Spleen (tissue), 11 donors: ENCODE measurements around the gene NRCAM. TPM values are rescaled to one million over a fixed set of nuclear protein-coding genes. Genes with fewer than 3 reads are reported as not detected.
"Not testable (repeated sequence)": the region's sequence is repeated elsewhere in the genome, so short reads cannot be mapped to it uniquely, and the experiment has no call there.

Experiments
- DNase-seq: peaks from one replicate; pipeline ENCODE4 v3.0.0-alpha.2; 2020
- H3K27ac ChIP-seq, 8 donors: fragments of 200-600 bp; sonication (generic) in 7 of 8; 1 replicate in 4 of 8; 2 replicates in 4 of 8; pipeline versions ENCODE4 v1.5.0 to v1.8.0; 2016 to 2021; ENCODE audit warnings: inconsistent platforms in 4 of 8, mild to moderate bottlenecking in 4 of 8, moderate library complexity in 1 of 8
- H3K27me3 ChIP-seq, 7 donors: fragments of 200-600 bp; sonication (generic) in 6 of 7; replicated peaks in 1 of 7; 1 replicate in 4 of 7; 2 replicates in 3 of 7; pipeline versions ENCODE4 v1.5.0 to v1.8.0; 2016 to 2021; ENCODE audit warnings: inconsistent platforms in 3 of 7, mild to moderate bottlenecking in 1 of 7
- H3K36me3 ChIP-seq, 6 donors: fragments of 200-600 bp; sonication (generic) in 5 of 6; 1 replicate in 4 of 6; 2 replicates in 2 of 6; pipeline versions ENCODE4 v1.5.0 to v1.8.0; 2016 to 2021; ENCODE audit warnings: inconsistent platforms in 2 of 6
- H3K4me1 ChIP-seq, 6 donors: fragments of 200-600 bp; sonication (generic) in 5 of 6; 1 replicate in 3 of 6; 2 replicates in 3 of 6; pipeline versions ENCODE4 v1.5.0 to v1.8.0; 2016 to 2021; ENCODE audit warnings: inconsistent platforms in 3 of 6
- H3K4me3 ChIP-seq, 8 donors: fragments of 200-600 bp; sonication (generic) in 7 of 8; 1 replicate in 4 of 8; 2 replicates in 4 of 8; pipeline versions ENCODE4 v1.5.0 to v1.8.0; 2016 to 2021; ENCODE audit warnings: inconsistent platforms in 4 of 8, mild to moderate bottlenecking in 4 of 8, moderate library complexity in 2 of 8
- H3K9me3 ChIP-seq, 8 donors: fragments of 200-600 bp; sonication (generic) in 7 of 8; 1 replicate in 4 of 8; 2 replicates in 4 of 8; pipeline versions ENCODE4 v1.5.0 to v1.8.0; 2016 to 2021; ENCODE audit warnings: inconsistent platforms in 4 of 8
- CTCF ChIP-seq, 11 experiments: fragments of 200-600 bp in 7 of 11; fragments of 450-650 bp in 4 of 11; sonication (generic) in 4 of 11; IDR thresholded peaks in 8 of 11; conservative IDR thresholded peaks in 3 of 11; 1 replicate in 7 of 11; 2 replicates in 4 of 11; pipeline versions ENCODE4 v1.4.0 to v1.8.0; 2016 to 2021; ENCODE audit warnings: antibody characterized with exemption in 11 of 11, inconsistent platforms in 4 of 11, mild to moderate bottlenecking in 1 of 11
- POLR2A ChIP-seq, 3 donors: fragments of 450-650 bp; IDR thresholded peaks; one replicate each; pipeline ENCODE4 v1.5.1; 2017; ENCODE audit warnings: antibody characterized with exemption in 3 of 3, mild to moderate bottlenecking in 1 of 3
- POLR2AphosphoS5 ChIP-seq, 3 donors: sonication (generic); formaldehyde crosslinking; IDR thresholded peaks; one replicate each; pipeline ENCODE4 v1.5.1; 2017; ENCODE audit warnings: antibody characterized with exemption in 3 of 3
- WGBS, 5 donors: extraction: QIAGEN DNeasy Blood & Tissue Kit in 3 of 5; methylation state at CpG; one replicate each; pipeline versions ENCODE4 v1.1.5 to v1.1.7; 2013 to 2018; 5-methylcytosine and 5-hydroxymethylcytosine counted together
- intact Hi-C: fragments of 100-400 bp; cut with DNase I; formaldehyde crosslinking; loops from one replicate; pipeline ENCODE4 v1.15.0; 2023; ENCODE audit warnings: low total_unique reads
- polyA plus RNA-seq, 3 donors: library from polyadenylated mRNA; stranded (reverse); fragments of 200-250 nt; gene quantifications; one replicate each; pipeline ENCODE4 v1.2.1, GENCODE V29; 2013
- total RNA-seq, 7 donors: library from RNA; depleted of rRNA in 3 of 7; stranded (reverse); fragments of >200 nt in 3 of 7; fragmentation: NEBNext Ultra II Directional in 4 of 7; extraction: Animal tissue kit (Norgen Biotek cat#: 25700) in 4 of 7; gene quantifications; one replicate each; pipeline versions ENCODE4 v1.1.0 to v1.2.1, GENCODE V29; 2016 to 2021
- donor health status: healthy with polysubstance abuse.
- donor health status: DM: no; HTN: no; CAD: no; lungs with moderate emphysema.
- donor health status: DM: no; HTN: no; CAD: no.
- donor health status: Bipolar disorder and iron deficiency.
- donor health status: healthy.
- donor health status: DM: no; HTN: no; CAD: no.
- donor health status: DM: yes; HTN: yes; CAD: no.

NRCAM gene
- total and polyA plus RNA-seq, 10 donors: 4.1 to 88.5 (median 15.0) TPM

GRCh38 chr7:108479751-108480150, 23.5 kb upstream of the NRCAM start:
- intact Hi-C loops: no loop called here
- TF ChIP-seq POLR2AphosphoS5 (IDR thresholded peaks at IDR 0.05): no peak
- H3K27ac ChIP-seq: no peak overlapping the region
- no peaks in the 10 kb centered on the region for H3K27me3 ChIP-seq
- DNase-seq: no peak
- 95 to 100% (median 97%) methylated on average over 2 of the region's 2 CpGs for WGBS, 5 donors
- H3K4me3 ChIP-seq: no peak overlapping the region
- no peaks in the 10 kb centered on the region for H3K4me1 ChIP-seq
- H3K9me3 ChIP-seq: no peaks in the 10 kb centered on the region
- H3K36me3 ChIP-seq: peaks cover 0 to 97% (median 33%) of the 10 kb centered on the region in 6 donors

GRCh38 chr7:108479118-108479517, 22.9 kb upstream of the NRCAM start:
- WGBS, 5 donors: 83 to 90% (median 89%) methylated on average over 5 of the region's 5 CpGs
- TF ChIP-seq POLR2A (IDR thresholded peaks at IDR 0.05): no peak
- no peak for TF ChIP-seq POLR2AphosphoS5 (IDR thresholded peaks at IDR 0.05)
- TF ChIP-seq CTCF (IDR thresholded peaks at IDR 0.05 in 8 of 11, conservative IDR thresholded peaks at IDR 0.05 in 3 of 11): no peak
- H3K4me3 ChIP-seq: no peak overlapping the region
- peaks cover 0 to 97% (median 32%) of the 10 kb centered on the region in 6 donors for H3K36me3 ChIP-seq
- no peaks in the 10 kb centered on the region for H3K27me3 ChIP-seq
- no peaks in the 10 kb centered on the region for H3K4me1 ChIP-seq
- intact Hi-C loops: no loop called here
- H3K27ac ChIP-seq: no peak overlapping the region
- no peak for DNase-seq
- H3K9me3 ChIP-seq: no peaks in the 10 kb centered on the region

GRCh38 chr7:108468246-108468645, 12.0 kb upstream of the NRCAM start:
- TF ChIP-seq POLR2A (IDR thresholded peaks at IDR 0.05) (no peak), CTCF (IDR thresholded peaks at IDR 0.05 in 8 of 11, conservative IDR thresholded peaks at IDR 0.05 in 3 of 11) (no peak), POLR2AphosphoS5 (IDR thresholded peaks at IDR 0.05) (no peak)
- Histone ChIP-seq H3K9me3 (no peaks in the 10 kb centered on the region), H3K27me3 (no peaks in the 10 kb centered on the region), H3K4me1 (peaks cover 0 to 6% (median 4%) of the 10 kb centered on the region in 6 donors), H3K27ac (no peak overlapping the region), H3K36me3 (peaks cover 0 to 27% (median 4%) of the 10 kb centered on the region in 6 donors), H3K4me3 (no peak overlapping the region)
- intact Hi-C loops: no loop called here
- 51 to 72% (median 69%) methylated on average over 4 of the region's 4 CpGs for WGBS, 5 donors
- no peak for DNase-seq

GRCh38 chr7:108467391-108467790, 11.2 kb upstream of the NRCAM start:
- TF ChIP-seq POLR2AphosphoS5 (IDR thresholded peaks at IDR 0.05) (no peak), CTCF (IDR thresholded peaks at IDR 0.05 in 8 of 11, conservative IDR thresholded peaks at IDR 0.05 in 3 of 11) (no peak), POLR2A (IDR thresholded peaks at IDR 0.05) (no peak)
- 71 to 83% (median 77%) methylated on average over 2 of the region's 2 CpGs for WGBS, 5 donors

GRCh38 chr7:108466322-108466721, 10.1 kb upstream of the NRCAM start:
- not testable (repeated sequence) for H3K36me3 ChIP-seq, H3K27me3 ChIP-seq

More at GRCh38 chr7:108467391-108467790, 11.2 kb upstream of the NRCAM start:
- Histone ChIP-seq H3K9me3 (no peaks in the 10 kb centered on the region), H3K4me1 (peaks cover 0 to 6% (median 4%) of the 10 kb centered on the region in 6 donors), H3K4me3 (no peak overlapping the region), H3K27me3 (no peaks in the 10 kb centered on the region), H3K27ac (no peak overlapping the region), H3K36me3 (peaks cover 0 to 18% (median under 1%) of the 10 kb centered on the region in 6 donors)
- DNase-seq: no peak
- intact Hi-C loops: no loop called here

More at GRCh38 chr7:108466322-108466721, 10.1 kb upstream of the NRCAM start:
- H3K4me3 ChIP-seq, H3K4me1 ChIP-seq, H3K9me3 ChIP-seq, DNase-seq, intact Hi-C loops, H3K27ac ChIP-seq: not testable (repeated sequence)
- 68 to 96% (median 92%) methylated on average over 2 of the region's 2 CpGs for WGBS, 5 donors
